CD14-positive monocyte (primary cell): ENCODE results near the gene CDK17. TPM values are rescaled to one million over a fixed set of nuclear protein-coding genes. Genes with fewer than 3 reads are reported as not detected.

Source experiments
- DNase-seq, 3 donors: peaks; one replicate each; pipeline ENCODE4 v3.0.0-alpha.2; 2011 to 2022
- H2AFZ ChIP-seq: 2 replicates; pipeline ENCODE4 v1.6.0; 2012; ENCODE audit warnings: mild to moderate bottlenecking, low read depth, low read length, inconsistent platforms; ENCODE audit not compliant: insufficient read depth, poor library complexity, severe bottlenecking
- H3K27ac ChIP-seq, 2 donors: 1 replicate in 1 of 2; 2 replicates in 1 of 2; pipeline ENCODE4 v1.5.1; 2012 to 2013; ENCODE audit warnings: low read length in 2 of 2, control low read depth in 1 of 2, inconsistent platforms in 1 of 2, low read depth in 1 of 2, mild to moderate bottlenecking in 1 of 2
- H3K27me3 ChIP-seq, 2 donors: one replicate each; pipeline versions ENCODE4 v1.6.0 to v1.6.1; 2011 to 2013; ENCODE audit warnings: low read length in 2 of 2; ENCODE audit not compliant: control insufficient read depth in 2 of 2, insufficient read depth in 2 of 2
- H3K36me3 ChIP-seq, 2 donors: replicated peaks in 1 of 2; 1 replicate in 1 of 2; 2 replicates in 1 of 2; pipeline versions ENCODE4 v1.5.1 to v1.6.1; 2012 to 2013; ENCODE audit warnings: low read length in 2 of 2, control low read depth in 1 of 2, inconsistent platforms in 1 of 2, mild to moderate bottlenecking in 1 of 2; ENCODE audit not compliant: insufficient read depth in 2 of 2, control insufficient read depth in 1 of 2
- H3K4me1 ChIP-seq, 2 donors: 1 replicate in 1 of 2; 2 replicates in 1 of 2; pipeline versions ENCODE4 v1.5.1 to v1.6.1; 2012 to 2013; ENCODE audit warnings: low read length in 2 of 2, control low read depth in 1 of 2, inconsistent platforms in 1 of 2, mild to moderate bottlenecking in 1 of 2, moderate library complexity in 1 of 2; ENCODE audit not compliant: insufficient read depth in 2 of 2, control insufficient read depth in 1 of 2
- H3K4me2 ChIP-seq: replicated peaks from 2 replicates; pipeline ENCODE3; 2012; ENCODE audit warnings: low read length, moderate library complexity, mild to moderate bottlenecking; ENCODE audit not compliant: poor library complexity, severe bottlenecking; ENCODE audit errors: extremely low read depth
- H3K4me3 ChIP-seq, 3 experiments: fragments of 200-600 bp in 1 of 3; sonication (generic) in 1 of 3; replicated peaks in 1 of 3; 1 replicate in 2 of 3; 2 replicates in 1 of 3; pipeline ENCODE4 v1.5.1; 2011 to 2013; ENCODE audit warnings: low read length in 3 of 3, mild to moderate bottlenecking in 3 of 3, control low read depth in 2 of 3, low read depth in 2 of 3, inconsistent platforms in 1 of 3, moderate library complexity in 1 of 3
- H3K79me2 ChIP-seq: 2 replicates; pipeline ENCODE4 v1.6.0; 2012; ENCODE audit warnings: mild to moderate bottlenecking, control low read depth, inconsistent platforms, low read length, moderate library complexity; ENCODE audit not compliant: insufficient read depth
- H3K9ac ChIP-seq: 2 replicates; pipeline ENCODE4 v1.6.0; 2017; ENCODE audit warnings: low read length, mild to moderate bottlenecking; ENCODE audit not compliant: insufficient read depth, poor library complexity, severe bottlenecking
- H3K9me3 ChIP-seq, 2 donors: replicated peaks in 1 of 2; 1 replicate in 1 of 2; 2 replicates in 1 of 2; pipeline versions ENCODE4 v1.5.1 to v1.6.1; 2012 to 2013; ENCODE audit warnings: low read length in 2 of 2, control low read depth in 1 of 2; ENCODE audit not compliant: control insufficient read depth in 1 of 2, insufficient read depth in 1 of 2
- H4K20me1 ChIP-seq: 2 replicates; pipeline ENCODE4 v1.6.0; 2012; ENCODE audit warnings: mild to moderate bottlenecking, low read length, control low read depth, moderate library complexity; ENCODE audit not compliant: insufficient read depth
- H3K27ac Mint-ChIP-seq, 7 donors: one replicate each; pipeline ENCODE4 v1.8.0; 2020; ENCODE audit warnings: mild to moderate bottlenecking in 7 of 7, mixed read lengths in 7 of 7, moderate library complexity in 6 of 7, inconsistent platforms in 2 of 7
- H3K27me3 Mint-ChIP-seq, 3 donors: one replicate each; pipeline ENCODE4 v1.8.0; 2021 to 2022; ENCODE audit warnings: low read depth in 3 of 3, mild to moderate bottlenecking in 3 of 3, mixed read lengths in 3 of 3, moderate library complexity in 3 of 3, inconsistent platforms in 1 of 3
- H3K36me3 Mint-ChIP-seq, 2 donors: one replicate each; pipeline ENCODE4 v1.8.0; 2020; ENCODE audit warnings: mixed read lengths in 2 of 2, inconsistent platforms in 1 of 2, mild to moderate bottlenecking in 1 of 2
- H3K4me1 Mint-ChIP-seq: one replicate; pipeline ENCODE4 v1.8.0; 2020; ENCODE audit warnings: mild to moderate bottlenecking, mixed read lengths
- H3K4me3 Mint-ChIP-seq, 2 donors: one replicate each; pipeline ENCODE4 v1.8.0; 2020; ENCODE audit warnings: mild to moderate bottlenecking in 2 of 2, mixed read lengths in 2 of 2, moderate library complexity in 1 of 2
- H3K9me3 Mint-ChIP-seq, 7 donors: one replicate each; pipeline ENCODE4 v1.8.0; 2020 to 2022; ENCODE audit warnings: mixed read lengths in 7 of 7, mild to moderate bottlenecking in 6 of 7, moderate library complexity in 6 of 7, inconsistent platforms in 2 of 7
- whole genome bisulfite sequencing: methylation state at CpG from one replicate; pipeline ENCODE4 v1.1.5; 2013; ENCODE audit warnings: missing lambda C conversion rate; ENCODE audit not compliant: insufficient coverage; 5-methylcytosine and 5-hydroxymethylcytosine counted together
- intact Hi-C, 2 donors: fragments of 100-400 bp; cut with micrococcal nuclease; formaldehyde crosslinking; loops; one replicate each; pipeline versions ENCODE4 v1.15.0 to v1.15.1; 2023
- polyA plus RNA-seq, 3 donors: library from polyadenylated mRNA; depleted of rRNA in 1 of 3; unstranded in 2 of 3; stranded (reverse) in 1 of 3; fragments of 300-500 nt in 2 of 3; fragments of >200 nt in 1 of 3; fragmentation: Illumina TruSeq in 2 of 3; gene quantifications; 1 replicate in 2 of 3; 2 replicates in 1 of 3; pipeline ENCODE4 v1.2.3, GENCODE V29; 2012 to 2021
- TF ChIP-seq, protein P1 (sequence below): fragments of 200-600 bp; IDR thresholded peaks from one replicate; pipeline ENCODE4 v1.8.0; 2022; ENCODE audit warnings: antibody characterized with exemption, mild to moderate bottlenecking

CDK17 gene
- polyA plus RNA-seq, 3 donors = 3.6 to 6.9 (median 6.4) TPM

DNA sequence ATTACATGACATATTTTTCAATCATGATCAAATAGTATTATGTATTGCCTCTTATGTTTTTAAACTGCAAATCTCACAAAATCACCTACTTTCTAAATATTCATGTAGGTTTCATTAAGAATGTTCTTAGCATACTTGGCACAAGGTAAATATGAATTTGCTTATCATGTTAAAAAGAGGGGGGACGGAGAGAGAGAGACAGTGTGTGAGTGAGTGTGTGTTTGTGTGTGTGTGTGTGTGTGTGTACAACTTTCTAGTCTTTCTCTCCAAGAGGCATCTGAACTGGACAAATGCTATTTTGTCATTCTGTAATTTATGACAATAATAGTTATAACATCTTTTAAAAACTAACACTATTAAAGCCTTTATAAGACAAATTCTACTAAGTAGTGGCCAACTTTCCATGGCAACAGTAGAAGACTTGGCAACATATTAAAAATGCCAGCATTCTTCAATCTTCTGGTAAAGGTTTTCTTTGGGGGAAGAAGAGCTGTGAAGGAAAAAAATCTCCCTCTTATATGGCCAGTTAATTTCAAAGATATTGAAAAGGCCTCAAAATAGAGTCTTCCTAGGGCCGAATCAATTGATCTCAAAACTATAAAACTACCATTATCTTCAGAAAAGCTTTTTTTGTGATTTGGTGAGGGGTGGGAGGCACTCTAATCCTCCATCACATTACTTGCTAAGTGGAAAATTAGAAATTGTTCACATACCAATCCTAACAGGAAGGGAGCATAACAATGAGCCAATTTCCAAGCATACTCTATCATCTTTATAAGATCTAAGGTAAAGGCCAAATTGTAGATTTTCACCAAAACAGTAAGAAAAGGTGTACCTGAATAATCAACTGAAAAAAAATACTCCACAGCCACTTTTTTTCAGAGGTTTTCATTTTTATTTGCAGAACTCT is 28.2 kb downstream of the CDK17 start:
- peaks cover 0 to 2% of the 10 kb centered on the region in 2 donors for H3K36me3 Mint-ChIP-seq
- WGBS = no CpG with 5 or more reads among the region's 2 CpGs
- Histone ChIP-seq H3K4me2 (no peak overlapping the region), H4K20me1 (peaks cover 100% of the 10 kb centered on the region), H3K9ac (no peak overlapping the region), H3K27me3 (no peaks in the 10 kb centered on the region), H3K4me1 (peaks cover 6 to 12% of the 10 kb centered on the region in 2 donors), H3K9me3 (no peaks in the 10 kb centered on the region), H2AFZ (no peak overlapping the region), H3K36me3 (no peaks in the 10 kb centered on the region), H3K4me3 (no peak overlapping the region), H3K79me2 (peaks cover 95% of the 10 kb centered on the region), H3K27ac (no peak overlapping the region)
- no peaks in the 10 kb centered on the region for H3K9me3 Mint-ChIP-seq
- intact Hi-C loops = no loop called here
- H3K27me3 Mint-ChIP-seq = no peaks in the 10 kb centered on the region
- H3K4me3 Mint-ChIP-seq = no peak overlapping the region
- peaks cover 36% of the 10 kb centered on the region for H3K4me1 Mint-ChIP-seq
- H3K27ac Mint-ChIP-seq = peak overlapping the region in 1 of 7 donors; percentile 6
- TF ChIP-seq, protein P1, sequence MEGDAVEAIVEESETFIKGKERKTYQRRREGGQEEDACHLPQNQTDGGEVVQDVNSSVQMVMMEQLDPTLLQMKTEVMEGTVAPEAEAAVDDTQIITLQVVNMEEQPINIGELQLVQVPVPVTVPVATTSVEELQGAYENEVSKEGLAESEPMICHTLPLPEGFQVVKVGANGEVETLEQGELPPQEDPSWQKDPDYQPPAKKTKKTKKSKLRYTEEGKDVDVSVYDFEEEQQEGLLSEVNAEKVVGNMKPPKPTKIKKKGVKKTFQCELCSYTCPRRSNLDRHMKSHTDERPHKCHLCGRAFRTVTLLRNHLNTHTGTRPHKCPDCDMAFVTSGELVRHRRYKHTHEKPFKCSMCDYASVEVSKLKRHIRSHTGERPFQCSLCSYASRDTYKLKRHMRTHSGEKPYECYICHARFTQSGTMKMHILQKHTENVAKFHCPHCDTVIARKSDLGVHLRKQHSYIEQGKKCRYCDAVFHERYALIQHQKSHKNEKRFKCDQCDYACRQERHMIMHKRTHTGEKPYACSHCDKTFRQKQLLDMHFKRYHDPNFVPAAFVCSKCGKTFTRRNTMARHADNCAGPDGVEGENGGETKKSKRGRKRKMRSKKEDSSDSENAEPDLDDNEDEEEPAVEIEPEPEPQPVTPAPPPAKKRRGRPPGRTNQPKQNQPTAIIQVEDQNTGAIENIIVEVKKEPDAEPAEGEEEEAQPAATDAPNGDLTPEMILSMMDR = no peak
- DNase-seq = no peak

DNA sequence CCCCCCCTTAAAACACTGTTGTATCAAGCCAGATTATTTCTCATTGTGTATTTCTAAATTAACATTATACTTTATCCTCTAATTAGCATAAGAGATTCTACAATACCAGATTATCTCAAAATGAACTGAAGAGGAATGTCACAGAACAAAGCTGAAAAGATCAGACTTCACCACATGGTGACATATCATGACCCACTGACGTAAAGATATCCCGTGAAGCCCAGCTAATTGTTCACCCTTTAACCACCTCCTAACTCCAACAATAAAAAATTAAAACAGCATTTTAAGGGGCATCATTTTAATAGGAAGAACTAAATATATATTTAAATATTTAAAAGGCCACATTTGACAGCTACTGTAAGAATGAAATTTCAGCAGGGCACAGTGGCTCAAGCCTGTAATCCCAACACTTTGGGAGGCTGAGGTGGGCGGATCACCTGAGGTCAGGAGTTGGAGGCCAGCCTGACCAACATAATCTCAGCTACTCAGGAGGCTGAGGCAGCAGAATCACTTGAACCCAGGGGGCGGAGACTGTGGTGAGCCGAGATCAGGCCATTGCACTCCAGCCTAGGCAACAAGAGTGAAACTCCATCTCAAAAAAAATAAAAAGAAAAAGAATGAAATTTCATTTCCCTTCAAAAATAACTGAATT is 29.0 kb downstream of the CDK17 start:
- H3K4me2 ChIP-seq = no peak overlapping the region
- intact Hi-C loops = no loop called here
- no peak overlapping the region for H3K9ac ChIP-seq
- H3K4me3 ChIP-seq = no peak overlapping the region
- Mint-ChIP-seq H3K9me3 (no peaks in the 10 kb centered on the region), H3K27ac (peak overlapping the region in 1 of 7 donors; percentile 51), H3K4me3 (no peak overlapping the region), H3K36me3 (peaks cover 0 to 2% of the 10 kb centered on the region in 2 donors), H3K4me1 (peaks cover 38% of the 10 kb centered on the region), H3K27me3 (no peaks in the 10 kb centered on the region)
- peaks cover 95% of the 10 kb centered on the region for H3K79me2 ChIP-seq
- WGBS = no CpG with 5 or more reads among the region's 5 CpGs
- peaks cover 6 to 12% of the 10 kb centered on the region in 2 donors for H3K4me1 ChIP-seq
- peaks cover 100% of the 10 kb centered on the region for H4K20me1 ChIP-seq
- no peaks in the 10 kb centered on the region for H3K36me3 ChIP-seq
- no peaks in the 10 kb centered on the region for H3K27me3 ChIP-seq
- H3K9me3 ChIP-seq = no peaks in the 10 kb centered on the region
- no peak overlapping the region for H3K27ac ChIP-seq
- TF ChIP-seq, protein P1 = no peak
- no peak for DNase-seq
- no peak overlapping the region for H2AFZ ChIP-seq
